Stomach (tissue), 9 donors: Measurements from ENCODE around the gene OR10R2. TPM values are rescaled to one million over a fixed set of nuclear protein-coding genes. Genes with fewer than 3 reads are reported as not detected.

Experiments used
- DNase-seq, 2 donors: peaks; one replicate each; pipeline versions ENCODE4 v3.0.0 to v3.0.0-alpha.2; 2013 to 2019
- H3K27ac ChIP-seq, 5 donors: fragments of 200-600 bp in 4 of 5; sonication (generic) in 4 of 5; one replicate each; pipeline ENCODE4 v1.5.1; 2013 to 2019; ENCODE audit warnings: mild to moderate bottlenecking in 1 of 5, moderate library complexity in 1 of 5
- H3K27me3 ChIP-seq, 3 donors: fragments of 200-600 bp; sonication (generic); one replicate each; pipeline ENCODE4 v1.5.1; 2017 to 2019; ENCODE audit warnings: mixed run types in 1 of 3
- H3K36me3 ChIP-seq, 4 donors: fragments of 200-600 bp; sonication (generic); 1 replicate in 3 of 4; 2 replicates in 1 of 4; pipeline ENCODE4 v1.5.1; 2016 to 2019
- H3K4me1 ChIP-seq, 4 donors: fragments of 200-600 bp; sonication (generic); one replicate each; pipeline ENCODE4 v1.5.1; 2016 to 2019
- H3K4me3 ChIP-seq, 4 donors: fragments of 200-600 bp; sonication (generic) in 3 of 4; one replicate each; pipeline ENCODE4 v1.5.1; 2016 to 2019; ENCODE audit warnings: mild to moderate bottlenecking in 1 of 4
- H3K9me3 ChIP-seq, 4 donors: fragments of 200-600 bp; sonication (generic); one replicate each; pipeline ENCODE4 v1.5.1; 2016 to 2019
- EP300 ChIP-seq: sonication (generic); formaldehyde crosslinking; IDR thresholded peaks from one replicate; pipeline ENCODE4 v1.6.1; 2017; ENCODE audit warnings: antibody characterized with exemption
- POLR2A ChIP-seq, 4 donors: fragments of 450-650 bp; IDR thresholded peaks; one replicate each; pipeline ENCODE4 v1.6.1; 2016; ENCODE audit warnings: antibody characterized with exemption in 4 of 4, control low read depth in 2 of 4, mild to moderate bottlenecking in 1 of 4, moderate library complexity in 1 of 4
- POLR2AphosphoS5 ChIP-seq, 3 donors: sonication (generic); formaldehyde crosslinking; IDR thresholded peaks; one replicate each; pipeline ENCODE4 v1.6.1; 2016; ENCODE audit warnings: antibody characterized with exemption in 3 of 3
- WGBS, 5 donors: extraction: QIAGEN DNeasy Blood & Tissue Kit in 3 of 5; methylation state at CpG; one replicate each; pipeline versions ENCODE4 v1.1.5 to v1.1.7; 2013 to 2018; 5-methylcytosine and 5-hydroxymethylcytosine counted together
- intact Hi-C: fragments of 100-400 bp; cut with DNase I; formaldehyde crosslinking; loops from one replicate; pipeline ENCODE4 v1.15.1; 2023; ENCODE audit warnings: low total_unique reads
- polyA plus RNA-seq, 3 donors: library from polyadenylated mRNA; stranded (reverse); fragments of 200-250 nt; gene quantifications; one replicate each; pipeline ENCODE4 v1.2.3, GENCODE V29; 2013
- total RNA-seq, 5 donors: library from RNA; depleted of rRNA; stranded (reverse); fragments of >200 nt; gene quantifications; one replicate each; pipeline versions ENCODE4 v1.1.0 to v1.2.3, GENCODE V29; 2014 to 2016
- TF ChIP-seq, protein P1 (sequence below), 7 experiments: fragments of 450-650 bp in 4 of 7; fragments of 200-600 bp in 3 of 7; sonication (generic) in 3 of 7; IDR thresholded peaks; one replicate each; pipeline ENCODE4 v1.5.1; 2016 to 2019; ENCODE audit warnings: antibody characterized with exemption in 7 of 7, control low read depth in 2 of 7, mild to moderate bottlenecking in 1 of 7
- donor health status: healthy with polysubstance abuse.
- donor health status: Bipolar disorder and iron deficiency.
- donor health status: healthy.

Gene OR10R2
- total and polyA plus RNA-seq, 8 donors = not detected

- no peak for DNase-seq
- intact Hi-C loops = no loop called here
- no peak overlapping the region for H3K27ac ChIP-seq
- H3K27me3 ChIP-seq = no peaks in the 10 kb centered on the region
- H3K4me1 ChIP-seq = no peaks in the 10 kb centered on the region
- H3K36me3 ChIP-seq = no peaks in the 10 kb centered on the region
- H3K9me3 ChIP-seq = no peaks in the 10 kb centered on the region
- no peak overlapping the region for H3K4me3 ChIP-seq
- no peak for TF ChIP-seq EP300
- no peak for TF ChIP-seq POLR2A (IDR thresholded peaks at IDR 0.05)
- 70 to 84% (median 78%) methylated on average over 4 of the region's 4 CpGs for WGBS, 5 donors
Measured at GRCh38 chr1:158445376-158445775, 26.6 kb upstream of the OR10R2 start.

GRCh38 chr1:158454537-158454936 lies 17.5 kb upstream of the OR10R2 start:
- H3K4me1 ChIP-seq = no peaks in the 10 kb centered on the region
- no peak for DNase-seq
- WGBS, 5 donors = 70 to 79% (median 75%) methylated on average over 1 of the region's 1 CpG
- no peaks in the 10 kb centered on the region for H3K36me3 ChIP-seq
- H3K27me3 ChIP-seq = no peaks in the 10 kb centered on the region
- no peak overlapping the region for H3K27ac ChIP-seq
- TF ChIP-seq EP300 (no peak), POLR2A (IDR thresholded peaks at IDR 0.05) (no peak)
- no peak overlapping the region for H3K4me3 ChIP-seq
- peaks cover 0 to 11% (median 3%) of the 10 kb centered on the region in 4 donors for H3K9me3 ChIP-seq
- intact Hi-C loops = no loop called here

DNA sequence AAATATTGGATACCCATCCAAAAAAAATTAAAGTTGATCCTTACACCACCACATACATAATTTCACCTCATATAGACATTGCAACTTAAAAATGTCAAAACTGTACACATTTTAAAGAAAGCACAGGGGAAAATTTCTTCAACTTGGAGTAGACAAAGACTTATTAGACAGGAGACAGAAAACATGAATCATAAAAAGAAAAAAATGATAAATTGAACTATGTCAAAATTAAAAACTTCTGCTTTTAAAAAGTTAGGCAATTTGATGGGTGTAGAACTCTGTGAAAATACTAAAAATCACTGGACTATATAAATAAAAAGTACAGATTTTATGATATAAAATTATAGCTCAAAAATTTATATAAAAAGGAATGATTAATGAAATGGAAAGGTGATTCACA lies 14.8 kb upstream of the OR10R2 start:
- Histone ChIP-seq H3K4me1 (no peaks in the 10 kb centered on the region), H3K27ac (no peak overlapping the region), H3K27me3 (no peaks in the 10 kb centered on the region), H3K36me3 (no peaks in the 10 kb centered on the region), H3K4me3 (no peak overlapping the region), H3K9me3 (peaks cover 0 to 6% (median 3%) of the 10 kb centered on the region in 4 donors)
- intact Hi-C loops = no loop called here
- TF ChIP-seq POLR2A (IDR thresholded peaks at IDR 0.05) (no peak), POLR2AphosphoS5 (IDR thresholded peaks at IDR 0.05) (no peak), EP300 (no peak)
- TF ChIP-seq, protein P1, sequence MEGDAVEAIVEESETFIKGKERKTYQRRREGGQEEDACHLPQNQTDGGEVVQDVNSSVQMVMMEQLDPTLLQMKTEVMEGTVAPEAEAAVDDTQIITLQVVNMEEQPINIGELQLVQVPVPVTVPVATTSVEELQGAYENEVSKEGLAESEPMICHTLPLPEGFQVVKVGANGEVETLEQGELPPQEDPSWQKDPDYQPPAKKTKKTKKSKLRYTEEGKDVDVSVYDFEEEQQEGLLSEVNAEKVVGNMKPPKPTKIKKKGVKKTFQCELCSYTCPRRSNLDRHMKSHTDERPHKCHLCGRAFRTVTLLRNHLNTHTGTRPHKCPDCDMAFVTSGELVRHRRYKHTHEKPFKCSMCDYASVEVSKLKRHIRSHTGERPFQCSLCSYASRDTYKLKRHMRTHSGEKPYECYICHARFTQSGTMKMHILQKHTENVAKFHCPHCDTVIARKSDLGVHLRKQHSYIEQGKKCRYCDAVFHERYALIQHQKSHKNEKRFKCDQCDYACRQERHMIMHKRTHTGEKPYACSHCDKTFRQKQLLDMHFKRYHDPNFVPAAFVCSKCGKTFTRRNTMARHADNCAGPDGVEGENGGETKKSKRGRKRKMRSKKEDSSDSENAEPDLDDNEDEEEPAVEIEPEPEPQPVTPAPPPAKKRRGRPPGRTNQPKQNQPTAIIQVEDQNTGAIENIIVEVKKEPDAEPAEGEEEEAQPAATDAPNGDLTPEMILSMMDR (IDR thresholded peaks at IDR 0.05) = no peak
- no peak for DNase-seq

- Histone ChIP-seq H3K36me3 (no peaks in the 10 kb centered on the region), H3K27ac (no peak overlapping the region), H3K27me3 (no peaks in the 10 kb centered on the region), H3K4me3 (no peak overlapping the region), H3K4me1 (no peaks in the 10 kb centered on the region), H3K9me3 (peaks cover 0 to 6% (median 0%) of the 10 kb centered on the region in 4 donors)
- DNase-seq = no peak
- TF ChIP-seq POLR2AphosphoS5 (IDR thresholded peaks at IDR 0.05) = no peak
- TF ChIP-seq, protein P1 (IDR thresholded peaks at IDR 0.05) = no peak
- TF ChIP-seq EP300 = no peak
- TF ChIP-seq POLR2A (IDR thresholded peaks at IDR 0.05) = no peak
- intact Hi-C loops = no loop called here
Measured at GRCh38 chr1:158458263-158458662, 13.8 kb upstream of the OR10R2 start.

GRCh38 chr1:158461534-158461933 lies 10.5 kb upstream of the OR10R2 start, which contains the start of gene OR10K1:
TSS of gene OR10K1 (plus strand) at chr1:158461834. CDS start at chr1:158465562, 3,728 bp downstream.
- intact Hi-C loops = no loop called here
- Histone ChIP-seq H3K27me3 (no peaks in the 10 kb centered on the region), H3K36me3 (no peaks in the 10 kb centered on the region), H3K9me3 (no peaks in the 10 kb centered on the region), H3K27ac (no peak within 1 kb of the TSS), H3K4me3 (no peak within 1 kb of the TSS), H3K4me1 (no peaks in the 10 kb centered on the region)
- 54 to 63% (median 56%) methylated on average over 2 of the region's 2 CpGs for WGBS, 5 donors
- no peak for DNase-seq
- no peak for TF ChIP-seq EP300
- TF ChIP-seq, protein P1 (IDR thresholded peaks at IDR 0.05) = no peak
